DOHH2 (cell line): ENCODE results near the gene SLC5A3.

ENCODE experiments used
- H3F3A ChIP-seq: fragments of 200-600 bp; sonication (generic), shearing (Covaris generic); 2 replicates; pipeline ENCODE4 v1.6.0; 2016; ENCODE audit warnings: antibody characterized with exemption, mild to moderate bottlenecking; ENCODE audit not compliant: control insufficient read depth, insufficient read depth
- H3K27ac ChIP-seq: fragments of 200-600 bp; sonication (generic); 2 replicates; pipeline ENCODE4 v1.5.1; 2014; ENCODE audit warnings: low read depth, mild to moderate bottlenecking, low read length, moderate library complexity
- H3K27me3 ChIP-seq: fragments of 200-600 bp; sonication (generic); 2 replicates; pipeline ENCODE4 v1.6.1; 2014; ENCODE audit warnings: mild to moderate bottlenecking, low read length, mixed read lengths; ENCODE audit not compliant: control insufficient read depth
- H3K36me3 ChIP-seq: fragments of 200-600 bp; sonication (generic); 2 replicates; pipeline ENCODE4 v1.6.1; 2014; ENCODE audit warnings: mild to moderate bottlenecking, low read length, moderate library complexity, mixed read lengths; ENCODE audit not compliant: control insufficient read depth
- H3K4me1 ChIP-seq: fragments of 200-600 bp; sonication (generic); 2 replicates; pipeline ENCODE4 v1.6.1; 2014; ENCODE audit warnings: mild to moderate bottlenecking, low read length, mixed read lengths; ENCODE audit not compliant: control insufficient read depth
- H3K4me2 ChIP-seq: fragments of 200-600 bp; sonication (generic); 2 replicates; pipeline ENCODE4 v1.6.0; 2014; ENCODE audit warnings: mild to moderate bottlenecking, low read length, moderate library complexity
- H3K4me3 ChIP-seq: fragments of 200-600 bp; sonication (generic); 2 replicates; pipeline ENCODE4 v1.5.1; 2014; ENCODE audit warnings: mild to moderate bottlenecking, low read length, mixed read lengths
- H3K79me2 ChIP-seq: fragments of 200-600 bp; sonication (generic); 2 replicates; pipeline ENCODE4 v1.6.1; 2014; ENCODE audit warnings: mild to moderate bottlenecking, low read length, mixed read lengths; ENCODE audit not compliant: control insufficient read depth
- H3K9me2 ChIP-seq: fragments of 200-600 bp; sonication (generic); replicated peaks from 2 replicates; pipeline ENCODE4 v1.6.1; 2014; ENCODE audit warnings: mild to moderate bottlenecking, low read length, mixed read lengths; ENCODE audit not compliant: control insufficient read depth
- H3K9me3 ChIP-seq: fragments of 200-600 bp; sonication (generic); 2 replicates; pipeline ENCODE4 v1.6.1; 2014; ENCODE audit warnings: antibody characterized with exemption, low read length, mixed read lengths; ENCODE audit not compliant: control insufficient read depth, insufficient read depth
- H4K20me1 ChIP-seq: fragments of 200-600 bp; sonication (generic); 2 replicates; pipeline ENCODE4 v1.6.0; 2014; ENCODE audit warnings: low read depth, mild to moderate bottlenecking, antibody characterized with exemption, low read length, moderate library complexity; ENCODE audit not compliant: control insufficient read depth, insufficient read depth
- EZH2phosphoT487 ChIP-seq: fragments of 200-600 bp; sonication (generic); IDR thresholded peaks from 2 replicates; pipeline ENCODE4 v1.6.1; 2017; ENCODE audit warnings: borderline replicate concordance, mild to moderate bottlenecking, antibody characterized with exemption, low read length, moderate library complexity, mixed read lengths
- TF ChIP-seq, protein P1 (sequence below): fragments of 200-600 bp; sonication (generic); IDR thresholded peaks from one replicate; pipeline ENCODE4 v1.5.1; 2014; ENCODE audit warnings: antibody characterized with exemption, mild to moderate bottlenecking, low read depth, low read length; ENCODE audit not compliant: poor library complexity, severe bottlenecking

SLC5A3 gene

DNA sequence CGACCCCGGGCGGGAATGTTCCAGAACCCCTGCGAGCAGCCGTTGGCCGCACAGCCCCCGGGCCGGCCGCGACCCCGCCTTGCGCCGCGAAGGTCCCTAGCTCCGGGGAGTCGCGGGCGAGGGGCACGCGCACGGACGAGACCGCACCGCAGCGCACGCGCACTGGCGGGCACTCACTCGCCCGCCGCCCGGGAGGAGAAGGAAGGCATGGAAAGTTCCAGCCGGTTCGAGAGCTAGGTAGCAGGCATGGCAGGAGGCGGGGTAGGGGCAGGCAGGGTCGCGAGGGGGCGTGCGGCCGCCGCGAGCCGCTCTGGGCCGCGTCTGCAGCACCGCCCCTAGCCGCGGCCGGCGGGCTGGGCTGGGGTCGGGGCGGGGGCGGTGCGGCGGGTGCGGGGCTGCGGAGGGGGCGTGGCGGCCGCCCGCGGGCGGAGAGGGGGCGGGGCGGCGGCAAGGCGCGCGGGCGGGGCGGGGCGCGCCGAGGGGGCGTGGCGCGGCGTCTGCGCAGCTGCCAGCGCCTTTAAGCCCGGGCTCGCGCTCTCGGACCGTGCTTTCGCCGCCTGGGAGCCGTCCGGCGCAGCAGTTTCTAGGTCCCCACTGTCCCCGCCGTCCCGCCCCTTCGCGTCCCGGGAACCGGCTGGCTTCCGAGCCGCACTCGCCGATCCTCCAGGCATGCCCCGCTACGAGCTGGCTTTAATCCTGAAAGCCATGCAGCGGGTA lies at the start of gene SLC5A3, which contains the start of gene MRPS6:
Gene SLC5A3 (plus strand): TSS at position 547 of the 717 bp plus-strand sequence. CDS start 21,621 bp downstream, outside the sequence.
Gene MRPS6 (plus strand): TSS at position 547 of the 717 bp plus-strand sequence. CDS start 123 bp downstream, at position 670.
- no peak within 1 kb of the TSS for H3K27ac ChIP-seq
- H3K36me3 ChIP-seq, result peaks cover 37% of the 10 kb centered on the region
- peaks cover 3% of the 10 kb centered on the region; the same call in 1 of the 2 replicates for H3F3A ChIP-seq
- no peaks in the 10 kb centered on the region for H3K9me2 ChIP-seq
- no peaks in the 10 kb centered on the region for H3K27me3 ChIP-seq
- no peaks in the 10 kb centered on the region for H3K9me3 ChIP-seq
- TF ChIP-seq, protein P1, sequence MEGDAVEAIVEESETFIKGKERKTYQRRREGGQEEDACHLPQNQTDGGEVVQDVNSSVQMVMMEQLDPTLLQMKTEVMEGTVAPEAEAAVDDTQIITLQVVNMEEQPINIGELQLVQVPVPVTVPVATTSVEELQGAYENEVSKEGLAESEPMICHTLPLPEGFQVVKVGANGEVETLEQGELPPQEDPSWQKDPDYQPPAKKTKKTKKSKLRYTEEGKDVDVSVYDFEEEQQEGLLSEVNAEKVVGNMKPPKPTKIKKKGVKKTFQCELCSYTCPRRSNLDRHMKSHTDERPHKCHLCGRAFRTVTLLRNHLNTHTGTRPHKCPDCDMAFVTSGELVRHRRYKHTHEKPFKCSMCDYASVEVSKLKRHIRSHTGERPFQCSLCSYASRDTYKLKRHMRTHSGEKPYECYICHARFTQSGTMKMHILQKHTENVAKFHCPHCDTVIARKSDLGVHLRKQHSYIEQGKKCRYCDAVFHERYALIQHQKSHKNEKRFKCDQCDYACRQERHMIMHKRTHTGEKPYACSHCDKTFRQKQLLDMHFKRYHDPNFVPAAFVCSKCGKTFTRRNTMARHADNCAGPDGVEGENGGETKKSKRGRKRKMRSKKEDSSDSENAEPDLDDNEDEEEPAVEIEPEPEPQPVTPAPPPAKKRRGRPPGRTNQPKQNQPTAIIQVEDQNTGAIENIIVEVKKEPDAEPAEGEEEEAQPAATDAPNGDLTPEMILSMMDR, result no peak
- no peak for TF ChIP-seq EZH2phosphoT487
- peaks cover 24% of the 10 kb centered on the region for H4K20me1 ChIP-seq
- peak within 1 kb of the TSS; percentile 83 for H3K4me2 ChIP-seq
- peak within 1 kb of the TSS; percentile 80 for H3K4me3 ChIP-seq
- peaks cover 41% of the 10 kb centered on the region for H3K79me2 ChIP-seq
- H3K4me1 ChIP-seq, result peaks cover 29% of the 10 kb centered on the region

DNA sequence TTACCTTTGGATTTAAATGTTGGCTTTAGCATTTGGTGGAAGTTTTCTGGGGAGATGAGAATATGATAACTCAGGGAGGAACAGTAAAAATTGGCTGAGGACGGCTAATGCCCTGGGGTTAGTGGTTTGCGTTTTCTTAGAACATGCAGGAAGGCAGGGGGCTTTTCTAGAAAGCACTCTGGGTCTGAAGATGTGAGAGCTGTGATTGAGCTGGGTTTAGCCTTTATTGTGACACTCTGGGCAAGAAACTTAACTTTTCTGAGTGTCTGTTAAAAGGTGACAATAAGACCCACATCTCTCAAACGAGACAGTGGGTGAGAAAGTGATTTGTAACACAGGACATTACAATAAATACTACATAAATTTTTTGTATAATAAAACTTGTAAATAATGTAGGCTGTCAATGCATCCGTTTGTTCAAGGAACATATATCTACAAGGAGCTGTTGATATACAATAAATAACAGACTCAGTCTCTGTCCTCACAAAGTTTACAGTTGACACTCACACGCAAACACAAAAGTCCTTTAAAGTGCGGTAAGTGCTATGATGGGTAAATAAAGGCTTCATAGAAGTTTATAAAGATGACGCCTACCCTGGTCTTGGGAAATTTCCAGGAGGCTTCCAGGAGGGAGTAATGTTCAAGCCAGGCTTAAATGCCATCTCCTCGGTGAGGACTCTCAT lies 49.5 kb upstream of the SLC5A3 start:
- H3K9me3 ChIP-seq, result no peaks in the 10 kb centered on the region
- H3K4me2 ChIP-seq, result no peak overlapping the region
- no peak overlapping the region for H3K4me3 ChIP-seq
- peaks cover 13% of the 10 kb centered on the region for H3K36me3 ChIP-seq
- TF ChIP-seq, protein P1, result no peak
- no peak for TF ChIP-seq EZH2phosphoT487
- peaks cover 22% of the 10 kb centered on the region for H3F3A ChIP-seq
- H3K9me2 ChIP-seq, result no peaks in the 10 kb centered on the region
- H4K20me1 ChIP-seq, result no peaks in the 10 kb centered on the region
- H3K27ac ChIP-seq, result no peak overlapping the region
- H3K27me3 ChIP-seq, result no peaks in the 10 kb centered on the region
- peaks cover 49% of the 10 kb centered on the region for H3K4me1 ChIP-seq
- H3K79me2 ChIP-seq, result no peaks in the 10 kb centered on the region

DNA sequence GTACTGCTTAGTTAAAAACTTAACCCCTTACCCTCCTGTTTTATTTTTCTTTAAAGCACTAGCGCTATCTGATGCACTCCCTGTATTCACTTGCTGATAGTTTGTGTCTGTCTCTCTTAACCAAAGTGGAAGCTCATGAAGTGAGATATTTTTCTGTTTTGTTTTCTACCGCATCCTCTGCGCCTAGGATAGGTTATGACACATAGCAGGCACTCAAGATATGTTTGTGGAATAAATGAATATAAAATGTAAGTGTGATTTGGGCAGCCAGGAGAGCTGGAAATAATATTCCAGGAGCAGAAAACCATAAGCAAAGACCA lies 49.0 kb upstream of the SLC5A3 start:
- peaks cover 11% of the 10 kb centered on the region for H3K36me3 ChIP-seq
- H3K4me1 ChIP-seq, result peaks cover 44% of the 10 kb centered on the region
- H3K27ac ChIP-seq, result no peak overlapping the region

More for the DNA sequence above, 49.0 kb upstream of the SLC5A3 start:
- no peaks in the 10 kb centered on the region for H3K79me2 ChIP-seq
- H3F3A ChIP-seq, result peaks cover 19% of the 10 kb centered on the region
- H3K4me3 ChIP-seq, result no peak overlapping the region
- H4K20me1 ChIP-seq, result no peaks in the 10 kb centered on the region
- no peak overlapping the region for H3K4me2 ChIP-seq
- H3K9me3 ChIP-seq, result no peaks in the 10 kb centered on the region
- H3K27me3 ChIP-seq, result no peaks in the 10 kb centered on the region
- TF ChIP-seq EZH2phosphoT487, result no peak
- TF ChIP-seq, protein P1, result no peak
- H3K9me2 ChIP-seq, result no peaks in the 10 kb centered on the region
